Mammary epithelial cell (primary cell): ENCODE results near the gene TMEM145.

Experiments used
- EZH2 ChIP-seq: IDR thresholded peaks from 2 replicates; pipeline ENCODE4 v1.6.1; 2012; ENCODE audit warnings: low read length, inconsistent platforms, borderline replicate concordance
- TF ChIP-seq, protein P1 (sequence below), 2 donors: IDR thresholded peaks in 1 of 2; conservative IDR thresholded peaks in 1 of 2; 2 replicates each; pipeline ENCODE4 v1.5.1; 2011 to 2012; ENCODE audit warnings: inconsistent platforms in 2 of 2, low read length in 2 of 2, mild to moderate bottlenecking in 2 of 2, control low read depth in 1 of 2, low read depth in 1 of 2; ENCODE audit not compliant: insufficient read depth in 1 of 2; ENCODE audit errors: extremely low read depth in 1 of 2

- no peak for TF ChIP-seq EZH2
- TF ChIP-seq, protein P1, sequence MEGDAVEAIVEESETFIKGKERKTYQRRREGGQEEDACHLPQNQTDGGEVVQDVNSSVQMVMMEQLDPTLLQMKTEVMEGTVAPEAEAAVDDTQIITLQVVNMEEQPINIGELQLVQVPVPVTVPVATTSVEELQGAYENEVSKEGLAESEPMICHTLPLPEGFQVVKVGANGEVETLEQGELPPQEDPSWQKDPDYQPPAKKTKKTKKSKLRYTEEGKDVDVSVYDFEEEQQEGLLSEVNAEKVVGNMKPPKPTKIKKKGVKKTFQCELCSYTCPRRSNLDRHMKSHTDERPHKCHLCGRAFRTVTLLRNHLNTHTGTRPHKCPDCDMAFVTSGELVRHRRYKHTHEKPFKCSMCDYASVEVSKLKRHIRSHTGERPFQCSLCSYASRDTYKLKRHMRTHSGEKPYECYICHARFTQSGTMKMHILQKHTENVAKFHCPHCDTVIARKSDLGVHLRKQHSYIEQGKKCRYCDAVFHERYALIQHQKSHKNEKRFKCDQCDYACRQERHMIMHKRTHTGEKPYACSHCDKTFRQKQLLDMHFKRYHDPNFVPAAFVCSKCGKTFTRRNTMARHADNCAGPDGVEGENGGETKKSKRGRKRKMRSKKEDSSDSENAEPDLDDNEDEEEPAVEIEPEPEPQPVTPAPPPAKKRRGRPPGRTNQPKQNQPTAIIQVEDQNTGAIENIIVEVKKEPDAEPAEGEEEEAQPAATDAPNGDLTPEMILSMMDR (conservative IDR thresholded peaks at IDR 0.05 in 1 of 2, IDR thresholded peaks at IDR 0.05 in 1 of 2; ENCODE audit: extremely low read depth in 1 of 2, insufficient read depth in 1 of 2, low read depth in 1 of 2, low read length in 2 of 2): no peak
Observed at GRCh38 chr19:42316223-42317211, 3.4 kb downstream of the TMEM145 start.
